ENCODE data around the gene SLC24A3. TPM values are rescaled to one million over a fixed set of nuclear protein-coding genes. Genes with fewer than 3 reads are reported as not detected.
A peak's percentile ranks its signal among the peaks of the same experiment; 100 is the strongest.

Gene SLC24A3
- total RNA-seq, 1 experiment from 2014 or later, result 9.6 TPM

DNA sequence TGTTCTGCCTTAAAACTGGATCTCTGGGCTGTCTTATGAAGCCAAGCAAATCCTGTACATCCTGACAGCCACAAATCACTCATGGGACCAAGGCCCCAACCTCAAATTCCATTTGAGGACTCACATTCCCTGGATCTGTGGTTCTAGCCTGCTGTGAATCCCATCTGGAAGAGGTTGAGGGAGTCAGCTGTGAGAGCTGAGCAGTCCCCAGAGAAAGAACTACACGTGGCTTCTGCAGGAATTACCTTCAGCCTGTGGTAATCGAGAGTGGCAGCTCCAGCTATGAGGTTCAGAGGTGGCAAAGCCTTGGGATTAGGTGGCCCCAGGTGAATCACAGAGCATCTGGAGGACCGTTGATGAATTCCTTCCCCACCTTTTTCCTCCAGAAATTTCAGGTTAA lies 245.2 kb downstream of the SLC24A3 start:
- peak; percentile 89 for DNase-seq (ENCODE audit: low read depth)

DNA sequence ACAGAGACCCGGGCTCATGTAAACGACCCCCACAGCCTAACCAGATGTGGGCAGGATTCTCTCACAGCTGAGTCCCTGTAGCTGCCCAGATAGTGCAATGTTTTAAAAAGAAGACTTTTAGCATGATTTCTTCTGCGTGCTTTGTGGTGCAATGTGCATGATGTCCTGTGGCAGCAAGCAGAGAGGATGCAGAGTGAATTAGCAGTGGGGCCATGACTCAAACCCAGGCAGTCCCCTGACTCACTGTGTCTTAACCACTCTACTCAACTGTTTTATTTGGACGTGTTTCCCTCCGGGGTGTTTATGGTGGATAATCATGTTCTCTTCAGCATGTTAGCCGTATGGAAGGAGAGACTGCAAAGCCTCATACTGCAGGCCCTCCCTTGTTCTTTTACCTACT lies 247.9 kb downstream of the SLC24A3 start:
- DNase-seq (ENCODE audit: low read depth), result peak; percentile 97

- DNase-seq (ENCODE audit: low read depth), result peak; percentile 75
These were observed 250.0 kb downstream of the SLC24A3 start for GRCh38 chr20:19462491-19462890.

GRCh38 chr20:19463597-19463996 lies 251.2 kb downstream of the SLC24A3 start:
- DNase-seq (ENCODE audit: low read depth), result no peak

DNA sequence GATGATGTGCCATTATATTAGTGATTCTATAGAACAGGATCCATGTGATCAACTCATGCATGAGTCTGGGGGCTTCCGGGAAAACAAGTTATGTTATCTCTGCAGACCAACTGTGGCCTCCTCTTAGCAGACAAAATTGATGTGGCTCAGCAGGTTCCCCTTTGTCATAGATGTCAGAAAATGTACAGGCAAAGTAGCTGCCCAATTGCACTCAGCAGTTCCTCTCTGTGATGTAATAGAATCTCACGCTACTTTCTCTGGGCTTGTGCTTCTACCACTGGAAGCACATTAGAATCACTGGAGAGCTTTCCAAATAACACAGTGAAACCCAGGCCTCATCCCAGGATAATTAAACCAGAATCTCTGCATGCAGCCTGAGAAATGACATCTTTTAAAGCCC lies 253.1 kb downstream of the SLC24A3 start:
- no peak for DNase-seq (ENCODE audit: low read depth)

DNA sequence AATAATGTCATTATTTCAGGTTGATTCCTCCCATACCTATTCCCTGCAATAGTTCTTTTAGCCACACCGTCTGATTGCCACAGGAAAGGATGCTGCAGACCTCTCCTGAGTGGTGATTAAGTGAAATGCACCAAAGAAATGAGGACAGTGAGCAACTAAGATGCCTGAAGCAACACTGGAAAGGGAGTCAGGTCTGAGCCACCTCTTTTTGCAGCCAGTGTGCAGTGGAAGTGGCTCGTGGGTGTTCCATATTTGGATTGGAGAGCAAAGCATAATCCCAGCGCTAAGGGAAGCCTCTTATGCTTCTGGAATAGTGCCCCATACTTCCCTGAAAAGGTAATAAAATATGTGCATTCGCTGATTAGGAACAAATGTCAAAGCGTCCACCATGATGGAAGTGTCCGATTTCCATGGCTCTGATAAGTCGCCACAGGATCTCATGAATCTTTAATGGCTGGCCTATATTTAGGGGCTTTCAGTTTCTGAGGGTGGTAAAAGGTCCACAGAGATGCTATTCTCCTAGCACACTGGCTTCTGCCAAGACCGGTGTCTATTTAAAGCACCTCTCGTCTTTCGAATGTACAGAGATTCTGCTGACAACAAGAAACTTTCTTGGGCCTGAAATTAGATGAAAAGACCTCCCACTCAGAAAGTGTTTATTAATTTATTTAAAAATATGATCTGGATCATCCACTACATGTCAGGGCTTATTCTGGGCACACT lies 253.9 kb downstream of the SLC24A3 start:
- DNase-seq (ENCODE audit: low read depth), result no peak

DNA sequence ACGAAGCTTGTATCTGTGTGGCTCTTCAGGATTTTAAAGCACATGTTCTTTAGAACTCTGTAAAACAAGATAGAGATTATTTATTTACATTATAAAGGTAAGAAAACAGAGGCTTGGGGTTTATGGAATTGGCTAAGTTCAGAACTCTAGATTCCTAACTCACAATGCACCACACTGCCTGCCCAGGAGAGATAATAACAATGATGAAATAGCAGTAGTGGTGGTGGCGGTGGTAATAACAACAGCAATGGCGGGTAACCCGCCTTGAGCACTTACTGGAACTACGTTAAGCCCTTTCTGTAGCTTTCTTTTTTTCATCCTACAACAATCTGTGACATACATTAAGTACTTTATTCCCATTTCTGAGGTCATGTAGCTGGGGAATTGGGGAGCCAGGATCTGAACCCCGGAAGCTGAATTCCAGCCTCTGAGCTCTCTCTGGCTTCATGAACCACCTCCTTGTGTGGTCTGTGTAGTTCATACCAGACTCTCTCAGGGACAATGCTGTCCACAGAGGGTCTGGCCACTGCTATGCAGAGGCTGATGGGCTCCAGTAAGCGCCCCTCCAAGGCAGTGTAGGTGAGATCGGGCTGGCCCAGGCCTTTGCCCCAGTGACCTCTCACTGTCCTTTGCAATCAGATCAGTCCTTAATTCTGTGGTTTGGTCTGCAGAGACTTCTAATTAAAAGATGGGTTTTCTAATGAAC lies 260.9 kb downstream of the SLC24A3 start:
- no peak for DNase-seq (ENCODE audit: low read depth)

DNA sequence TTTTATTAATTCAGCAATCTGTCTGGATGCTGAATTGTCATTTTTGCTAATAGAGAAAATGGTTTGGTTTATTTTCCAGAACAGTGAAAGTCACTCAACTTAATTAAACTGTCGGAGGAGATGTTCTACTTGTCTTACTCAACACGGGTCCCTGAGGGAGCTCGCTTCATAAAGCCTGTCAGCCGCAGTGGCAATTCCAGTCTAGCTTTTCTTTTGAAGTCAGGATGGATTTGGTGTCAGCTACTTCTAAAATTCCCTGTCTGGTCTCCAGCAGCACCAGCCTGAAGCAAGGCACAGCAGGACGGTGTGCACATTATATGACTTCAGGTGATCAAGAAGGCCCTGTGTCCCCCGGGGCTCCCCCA lies 261.5 kb downstream of the SLC24A3 start:
- no peak for DNase-seq (ENCODE audit: low read depth)

DNA sequence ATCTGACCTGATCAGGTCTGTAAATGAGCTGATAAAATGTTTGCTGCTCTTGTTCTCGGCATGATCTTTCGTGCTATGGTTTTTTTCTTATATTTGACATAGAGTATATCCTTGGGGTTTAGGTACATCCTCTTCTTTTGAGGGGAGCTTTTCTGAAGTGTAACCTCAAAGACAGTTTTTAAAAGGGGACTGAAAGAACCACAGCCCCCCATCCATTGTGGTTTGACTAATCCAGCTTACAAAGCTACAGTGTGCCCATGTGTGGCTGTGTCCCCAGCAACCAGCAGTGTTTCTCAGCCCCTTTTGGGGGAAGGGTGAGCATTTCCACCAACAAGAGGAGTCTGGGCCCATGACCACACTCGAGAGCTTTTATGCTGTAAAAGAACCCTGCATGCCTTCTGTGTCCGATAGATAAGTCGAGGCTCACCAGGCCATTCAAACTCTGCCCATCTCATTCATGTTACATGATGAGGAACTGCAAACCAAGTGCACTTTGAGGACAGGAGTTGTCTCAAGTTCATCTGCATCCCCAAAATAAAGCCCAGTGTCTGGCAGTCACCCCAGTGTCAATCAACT lies 266.0 kb downstream of the SLC24A3 start:
- no peak for DNase-seq (ENCODE audit: low read depth)

- peak; percentile 49 for DNase-seq (ENCODE audit: low read depth)
These were observed 270.3 kb downstream of the SLC24A3 start for GRCh38 chr20:19482726-19483125.

DNA sequence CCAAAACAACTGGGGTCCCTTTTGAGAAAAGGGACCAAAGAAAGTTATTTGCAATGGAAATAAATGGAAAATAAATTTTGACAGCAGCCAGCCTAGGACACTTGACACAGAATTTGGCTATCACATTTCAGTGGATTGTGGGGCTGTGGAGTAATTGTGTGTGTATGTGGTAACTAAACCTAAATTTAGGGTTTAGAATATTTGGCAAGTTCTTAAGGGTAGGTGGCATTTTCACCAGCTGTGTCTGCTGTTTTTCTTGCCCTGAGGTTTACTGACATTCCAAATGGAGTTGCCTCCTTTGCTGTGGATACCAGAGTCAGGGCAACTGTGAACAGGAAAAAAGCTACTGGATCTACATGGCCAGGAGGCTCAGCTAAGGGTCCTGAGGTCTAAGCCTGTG lies 270.9 kb downstream of the SLC24A3 start:
- DNase-seq (ENCODE audit: low read depth), result no peak

GRCh38 chr20:19486446-19486845 lies 274.0 kb downstream of the SLC24A3 start:
- no peak for DNase-seq (ENCODE audit: low read depth)

DNA sequence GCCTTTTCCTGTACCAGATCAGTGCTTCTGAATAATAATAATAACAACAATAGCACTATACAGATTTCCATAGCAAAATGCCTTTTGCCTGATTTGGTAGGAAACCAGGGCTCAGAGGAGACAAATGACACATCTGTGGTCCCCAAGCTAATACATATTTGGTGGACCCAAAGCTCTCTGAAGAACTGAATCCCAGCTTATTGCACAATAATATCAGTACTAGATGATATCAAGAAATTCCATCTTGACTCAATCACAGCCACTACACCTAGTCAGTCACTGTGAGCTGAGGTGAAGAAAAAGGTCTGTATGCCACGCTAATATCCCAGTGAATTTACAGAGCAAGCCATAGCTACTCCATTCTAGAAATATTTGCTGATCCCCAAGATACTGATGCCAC lies 275.0 kb downstream of the SLC24A3 start:
- no peak for DNase-seq (ENCODE audit: low read depth)

GRCh38 chr20:19491241-19491640 lies 278.8 kb downstream of the SLC24A3 start:
- no peak for DNase-seq (ENCODE audit: low read depth)

GRCh38 chr20:19492116-19492515 lies 279.7 kb downstream of the SLC24A3 start:
- DNase-seq (ENCODE audit: low read depth), result peak; percentile 97

- DNase-seq (ENCODE audit: low read depth), result peak; percentile 48
These were observed 280.4 kb downstream of the SLC24A3 start for GRCh38 chr20:19492687-19493336.

GRCh38 chr20:19493794-19494495 lies 281.5 kb downstream of the SLC24A3 start:
- no peak for DNase-seq (ENCODE audit: low read depth)

DNA sequence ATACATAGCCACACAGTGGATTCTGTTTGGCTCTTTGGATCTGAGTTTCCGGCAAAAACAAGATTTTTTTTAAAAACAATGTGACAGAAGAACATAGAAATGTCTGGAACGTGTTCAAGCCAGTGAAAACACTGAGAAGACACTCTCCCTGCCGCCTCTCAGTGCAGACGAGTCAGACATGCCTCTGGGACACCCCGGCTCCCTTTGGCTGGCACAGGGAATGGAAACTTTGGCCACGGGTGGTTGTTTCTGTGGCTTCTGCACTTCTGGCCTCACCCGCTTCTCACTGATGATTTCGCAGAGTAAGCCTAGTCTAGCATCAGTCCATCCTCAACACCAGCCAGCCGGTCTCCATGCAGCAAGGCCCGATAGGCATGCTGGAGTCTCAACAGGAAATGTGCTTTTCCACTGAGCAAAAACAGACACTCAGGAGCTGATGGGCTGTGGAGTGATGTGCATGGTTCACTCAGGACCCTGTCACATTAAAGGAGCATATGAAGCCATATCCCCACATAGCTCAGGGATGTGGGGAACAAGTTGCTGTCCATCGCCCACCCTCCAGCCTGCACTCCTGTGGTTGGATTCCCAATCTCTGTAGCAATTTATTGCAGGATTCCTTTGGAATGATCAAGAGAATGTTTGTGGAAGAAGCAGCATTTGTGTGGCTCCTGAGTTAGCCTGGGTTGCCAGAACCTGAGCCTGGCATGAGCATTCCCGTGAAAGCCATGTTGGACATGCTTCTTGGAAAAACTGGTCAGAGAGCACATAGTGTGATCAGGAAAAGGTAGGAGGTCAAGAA lies 283.7 kb downstream of the SLC24A3 start:
- peak; percentile 91 for DNase-seq (ENCODE audit: low read depth)

GRCh38 chr20:19497064-19497463 lies 284.6 kb downstream of the SLC24A3 start:
- peak; percentile 100 for DNase-seq (ENCODE audit: low read depth)

DNA sequence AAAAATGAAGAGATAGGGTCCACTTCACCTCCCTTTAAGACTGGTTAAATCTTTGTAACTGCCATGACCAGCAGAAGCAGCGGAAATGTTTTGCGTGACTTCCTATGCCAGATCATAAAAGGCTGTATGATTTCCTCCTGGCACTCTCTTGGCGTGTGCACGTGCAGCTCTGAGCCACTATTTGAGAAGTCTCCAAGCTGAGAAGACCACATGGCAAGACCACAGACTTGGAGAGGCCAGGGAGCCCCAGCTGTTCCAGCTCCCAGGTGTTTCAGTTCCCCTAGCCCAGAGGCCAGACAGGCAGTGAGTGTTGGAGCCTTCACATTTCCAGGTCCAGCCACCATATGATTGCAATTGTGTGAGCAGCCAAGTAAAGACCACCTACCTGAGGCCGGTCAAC lies 286.3 kb downstream of the SLC24A3 start:
- peak; percentile 97 for DNase-seq (ENCODE audit: low read depth)

DNA sequence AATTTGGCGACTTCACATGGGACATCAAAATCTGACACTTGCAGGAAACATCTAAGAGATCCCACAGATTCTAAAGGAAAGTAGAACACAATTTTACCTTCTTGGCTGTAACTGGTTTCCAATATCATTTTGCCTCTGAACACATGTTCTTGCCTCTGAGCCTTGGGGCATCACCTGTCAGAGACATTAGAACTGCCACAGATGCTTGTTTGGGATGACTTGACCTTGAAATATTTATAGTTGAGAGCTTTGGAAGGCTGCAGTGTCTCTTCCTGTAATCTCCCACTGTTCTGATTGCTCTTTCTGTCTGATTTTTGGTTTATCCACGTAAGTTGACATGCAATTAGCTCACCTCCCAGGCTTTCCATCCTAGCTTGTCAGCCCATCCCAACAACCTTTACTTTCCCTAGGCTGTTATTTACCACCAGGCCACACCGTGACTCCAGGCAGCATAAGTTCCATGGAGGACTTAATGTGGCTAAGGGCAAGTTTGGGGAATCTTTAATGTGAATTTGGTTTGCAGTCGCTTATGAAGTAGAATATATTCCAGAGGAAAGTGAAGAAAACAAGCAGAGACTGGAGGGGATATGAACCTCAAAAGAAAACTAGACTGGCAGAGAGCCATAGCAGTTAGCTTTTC lies 289.2 kb downstream of the SLC24A3 start:
- DNase-seq (ENCODE audit: low read depth), result peak; percentile 67
